ENCODE data around the gene HOXC13. TPM values are rescaled to one million over a fixed set of nuclear protein-coding genes. Genes with fewer than 3 reads are reported as not detected.
A peak's percentile ranks its signal among the peaks of the same experiment; 100 is the strongest.

The HOXC13 gene
- total RNA-seq, 1 donor from 2014 or later, result not detected

DNA sequence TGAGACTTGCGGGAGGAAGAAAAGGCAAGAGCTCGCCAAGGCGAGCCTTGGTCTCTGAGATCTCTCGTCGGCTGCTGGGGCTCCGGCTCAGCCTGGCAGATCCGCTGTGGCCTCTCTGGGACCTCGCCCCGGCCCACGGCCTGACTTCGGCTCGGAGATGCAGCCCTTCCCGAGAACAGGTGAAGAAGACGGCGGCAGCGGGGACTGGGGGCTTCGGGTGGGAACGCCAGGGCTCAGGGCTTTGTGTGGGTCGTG is 55.3 kb downstream of the HOXC13 start:
- DNase-seq (ENCODE audit: low read depth), result no peak
- Histone ChIP-seq H3K27me3 (ENCODE audit: control insufficient read depth, insufficient read depth, low read length) (peaks cover 55% of the 10 kb centered on the region), H3K4me3 (ENCODE audit: low read depth, low read length) (peak overlapping the region; percentile 52), H3K36me3 (ENCODE audit: control insufficient read depth, insufficient read depth, low read length) (no peaks in the 10 kb centered on the region)
- TF ChIP-seq, protein P1, sequence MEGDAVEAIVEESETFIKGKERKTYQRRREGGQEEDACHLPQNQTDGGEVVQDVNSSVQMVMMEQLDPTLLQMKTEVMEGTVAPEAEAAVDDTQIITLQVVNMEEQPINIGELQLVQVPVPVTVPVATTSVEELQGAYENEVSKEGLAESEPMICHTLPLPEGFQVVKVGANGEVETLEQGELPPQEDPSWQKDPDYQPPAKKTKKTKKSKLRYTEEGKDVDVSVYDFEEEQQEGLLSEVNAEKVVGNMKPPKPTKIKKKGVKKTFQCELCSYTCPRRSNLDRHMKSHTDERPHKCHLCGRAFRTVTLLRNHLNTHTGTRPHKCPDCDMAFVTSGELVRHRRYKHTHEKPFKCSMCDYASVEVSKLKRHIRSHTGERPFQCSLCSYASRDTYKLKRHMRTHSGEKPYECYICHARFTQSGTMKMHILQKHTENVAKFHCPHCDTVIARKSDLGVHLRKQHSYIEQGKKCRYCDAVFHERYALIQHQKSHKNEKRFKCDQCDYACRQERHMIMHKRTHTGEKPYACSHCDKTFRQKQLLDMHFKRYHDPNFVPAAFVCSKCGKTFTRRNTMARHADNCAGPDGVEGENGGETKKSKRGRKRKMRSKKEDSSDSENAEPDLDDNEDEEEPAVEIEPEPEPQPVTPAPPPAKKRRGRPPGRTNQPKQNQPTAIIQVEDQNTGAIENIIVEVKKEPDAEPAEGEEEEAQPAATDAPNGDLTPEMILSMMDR (IDR thresholded peaks at IDR 0.05; ENCODE audit: insufficient read depth, low read length, poor library complexity, severe bottlenecking), result no peak

GRCh38 chr12:53994264-53995001 is 55.8 kb downstream of the HOXC13 start:
- peak overlapping the region; percentile 52 for H3K4me3 ChIP-seq (ENCODE audit: low read depth, low read length)
- H3K36me3 ChIP-seq (ENCODE audit: control insufficient read depth, insufficient read depth, low read length), result no peaks in the 10 kb centered on the region
- no peak for DNase-seq (ENCODE audit: low read depth)
- TF ChIP-seq, protein P1 (IDR thresholded peaks at IDR 0.05; ENCODE audit: insufficient read depth, low read length, poor library complexity, severe bottlenecking), result no peak
- H3K27me3 ChIP-seq (ENCODE audit: control insufficient read depth, insufficient read depth, low read length), result peaks cover 52% of the 10 kb centered on the region

- Histone ChIP-seq H3K4me3 (ENCODE audit: low read depth, low read length) (peak overlapping the region; percentile 52), H3K36me3 (ENCODE audit: control insufficient read depth, insufficient read depth, low read length) (no peaks in the 10 kb centered on the region), H3K27me3 (ENCODE audit: control insufficient read depth, insufficient read depth, low read length) (peaks cover 55% of the 10 kb centered on the region)
- no peak for DNase-seq (ENCODE audit: low read depth)
- TF ChIP-seq, protein P1 (IDR thresholded peaks at IDR 0.05; ENCODE audit: insufficient read depth, low read length, poor library complexity, severe bottlenecking), result no peak
Measured at GRCh38 chr12:53995002-53995377, 56.4 kb downstream of the HOXC13 start.

DNA sequence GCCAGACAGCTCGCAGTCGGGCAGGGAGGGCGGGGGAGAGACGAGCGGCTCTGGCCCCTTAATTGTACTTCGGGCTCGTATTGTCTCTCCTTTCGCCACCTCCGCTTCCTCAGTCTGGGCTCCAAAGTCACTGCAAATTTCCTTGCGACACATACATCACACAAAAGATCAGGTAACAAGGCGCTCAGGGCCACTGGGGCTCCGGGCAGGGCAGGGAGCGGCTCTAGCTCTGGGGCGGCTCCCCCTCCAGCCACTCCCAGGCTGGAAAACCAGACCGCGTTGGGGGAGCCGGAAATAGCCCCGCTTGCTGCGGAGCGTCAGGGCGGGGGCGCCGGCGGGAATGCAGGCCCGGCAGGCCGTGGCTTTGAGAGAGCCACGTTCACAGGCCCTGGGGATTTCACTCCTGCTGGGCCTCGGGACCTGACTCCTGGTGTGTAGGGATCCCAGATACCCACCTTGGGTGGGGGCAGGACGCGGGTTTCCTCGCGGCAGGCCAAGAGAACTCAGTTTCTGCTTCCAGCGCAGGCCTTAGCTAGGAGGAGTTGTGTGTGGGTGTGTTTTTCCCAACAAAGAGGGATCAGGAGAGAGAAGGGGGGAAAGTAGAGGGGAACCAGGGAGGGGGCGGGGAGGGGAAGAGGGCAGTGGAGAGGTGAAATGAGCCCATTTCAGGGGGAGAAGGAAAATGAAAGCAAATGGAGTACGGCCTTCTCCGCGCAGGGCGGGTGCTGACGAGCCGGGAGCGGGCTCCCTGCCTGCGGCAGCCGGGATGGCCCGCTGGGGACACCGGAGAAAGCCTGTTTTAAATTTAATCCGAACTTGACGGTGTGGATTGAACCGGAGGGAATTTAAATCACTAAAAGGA is 57.0 kb downstream of the HOXC13 start:
- Histone ChIP-seq H3K4me3 (ENCODE audit: low read depth, low read length) (peak overlapping the region; percentile 52), H3K27me3 (ENCODE audit: control insufficient read depth, insufficient read depth, low read length) (peaks cover 56% of the 10 kb centered on the region)

More for the DNA sequence above, 57.0 kb downstream of the HOXC13 start:
- TF ChIP-seq, protein P1 (IDR thresholded peaks at IDR 0.05; ENCODE audit: insufficient read depth, low read length, poor library complexity, severe bottlenecking), result no peak
- no peaks in the 10 kb centered on the region for H3K36me3 ChIP-seq (ENCODE audit: control insufficient read depth, insufficient read depth, low read length)
- DNase-seq (ENCODE audit: low read depth), result no peak

Other genes starting within 250 kb of the HOXC13 start
- gene CALCOCO1, start 211.4 kb upstream of the HOXC13 start, total RNA-seq, result 57.6 and 68.4 TPM in 2 replicates
- gene CISTR, start 186.9 kb upstream of the HOXC13 start, total RNA-seq, result not detected in 2 replicates
- gene HOXC12, start 16.1 kb downstream of the HOXC13 start, total RNA-seq, result not detected in 2 replicates
- gene HOXC11, start 34.3 kb downstream of the HOXC13 start, total RNA-seq, result 0.58 and 0.96 TPM in 2 replicates
- gene HOTAIR, start 36.1 kb downstream of the HOXC13 start, total RNA-seq, result 0.46 and 0.55 TPM in 2 replicates
- 5.9 and 9.2 TPM in 2 replicates for gene HOXC10, start 46.3 kb downstream of the HOXC13 start, total RNA-seq
- 12.3 and 15.5 TPM in 2 replicates for gene HOXC9, start 61.3 kb downstream of the HOXC13 start, total RNA-seq
- gene HOXC8, start 70.2 kb downstream of the HOXC13 start, total RNA-seq, result 0.41 and 0.67 TPM in 2 replicates
- 1.1 and 1.8 TPM in 2 replicates for gene HOXC6, start 89.6 kb downstream of the HOXC13 start, total RNA-seq
- gene HOXC5, start 94.2 kb downstream of the HOXC13 start, total RNA-seq, result 0.50 TPM in 1 of 2 replicates, not detected in the other
- gene HOXC4, start 115.0 kb downstream of the HOXC13 start, total RNA-seq, result 1.3 and 2.5 TPM in 2 replicates